PFSK-1 (cell line): ENCODE data around the gene EXOC1.

Experiments used
- FOXP2 ChIP-seq: optimal IDR thresholded peaks from 2 replicates; pipeline ENCODE3; 2011; ENCODE audit warnings: borderline replicate concordance, control low read depth, inconsistent platforms; ENCODE audit not compliant: insufficient read depth; ENCODE audit errors: extremely low read length, extremely low read depth
- REST ChIP-seq, 2 experiments: IDR thresholded peaks; 2 replicates each; pipeline versions ENCODE4 v1.6.1 to v1.8.0; 2011 to 2012; ENCODE audit warnings: low read depth in 2 of 2, low read length in 2 of 2, control low read depth in 1 of 2, inconsistent platforms in 1 of 2, mild to moderate bottlenecking in 1 of 2, moderate library complexity in 1 of 2; ENCODE audit not compliant: insufficient read depth in 1 of 2
- TAF1 ChIP-seq: IDR thresholded peaks from 2 replicates; pipeline ENCODE4 v1.6.1; 2012; ENCODE audit warnings: low read length, control low read depth, borderline replicate concordance; ENCODE audit not compliant: insufficient read depth

DNA sequence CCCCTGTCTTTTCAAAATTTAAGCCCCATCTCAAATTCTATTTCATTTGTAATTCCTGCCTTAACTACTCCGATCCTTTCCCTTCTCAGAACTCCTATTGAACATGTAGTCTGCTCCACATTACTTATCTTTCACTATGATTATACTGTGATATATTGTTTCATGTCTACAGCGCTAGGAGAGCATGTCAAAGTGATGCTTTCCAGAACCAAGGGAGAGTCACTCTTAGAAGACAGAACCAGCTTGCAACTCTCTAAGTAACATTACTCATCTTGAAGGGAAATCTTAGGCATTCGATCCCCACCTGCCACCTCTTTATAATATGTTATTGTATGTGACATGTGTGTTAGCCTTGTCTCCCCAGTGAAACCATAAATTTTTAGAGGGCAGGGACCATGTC, 23.4 kb upstream of the EXOC1 start:
- no peak for TF ChIP-seq TAF1
- TF ChIP-seq REST (IDR thresholded peaks at IDR 0.05; ENCODE audit: insufficient read depth in 1 of 2, low read depth in 2 of 2, low read length in 2 of 2) = no peak
- TF ChIP-seq FOXP2 = no peak
